Islet precursor cell (in vitro differentiated cells): ENCODE results near the gene JAK3.

Source experiments
- DNase-seq: peaks from one replicate; pipeline ENCODE4 v3.0.0-alpha.2; 2018

Gene JAK3

GRCh38 chr19:17837972-17838371 is 9.8 kb downstream of the JAK3 start:
- no peak for DNase-seq

- DNase-seq, result no peak
Observed at GRCh38 chr19:17836530-17836929, 11.3 kb downstream of the JAK3 start.

- no peak for DNase-seq
Observed at GRCh38 chr19:17835182-17836006, 12.4 kb downstream of the JAK3 start.

- no peak for DNase-seq
Observed at GRCh38 chr19:17834350-17835181, 13.2 kb downstream of the JAK3 start.

- no peak for DNase-seq
Observed at GRCh38 chr19:17832443-17833208, 15.2 kb downstream of the JAK3 start.

GRCh38 chr19:17831419-17831888 is 16.3 kb downstream of the JAK3 start:
- DNase-seq, result no peak

GRCh38 chr19:17830567-17831418 is 17.0 kb downstream of the JAK3 start:
- peak; percentile 97 for DNase-seq

- DNase-seq, result peak; percentile 94
Observed at GRCh38 chr19:17829855-17830566, 17.8 kb downstream of the JAK3 start.

GRCh38 chr19:17826508-17827056 is 21.2 kb downstream of the JAK3 start:
- no peak for DNase-seq

GRCh38 chr19:17824339-17824738 is 23.4 kb downstream of the JAK3 start:
- DNase-seq, result no peak

- DNase-seq, result no peak
Observed at GRCh38 chr19:17821190-17821589, 26.6 kb downstream of the JAK3 start, which contains the start of gene INSL3. Gene INSL3 (minus strand): TSS chr19:17821519. CDS start chr19:17821506, 13 bp downstream.

GRCh38 chr19:17817668-17818363 is 30.0 kb downstream of the JAK3 start:
- DNase-seq, result no peak

GRCh38 chr19:17812099-17812498 is 35.7 kb downstream of the JAK3 start:
- no peak for DNase-seq

- DNase-seq, result no peak
Observed at GRCh38 chr19:17811681-17812080, 36.1 kb downstream of the JAK3 start.

- no peak for DNase-seq
Observed at GRCh38 chr19:17811103-17811502, 36.7 kb downstream of the JAK3 start.

GRCh38 chr19:17807731-17808316 is 40.0 kb downstream of the JAK3 start:
- no peak for DNase-seq

- DNase-seq, result no peak
Observed at GRCh38 chr19:17806945-17807344, 40.8 kb downstream of the JAK3 start.

GRCh38 chr19:17805427-17805826 is 42.4 kb downstream of the JAK3 start:
- no peak for DNase-seq

GRCh38 chr19:17803264-17803896 is 44.4 kb downstream of the JAK3 start:
- DNase-seq, result no peak
